PFSK-1 (cell line): ENCODE measurements around the gene TRMT44.

ENCODE experiments used
- SIN3A ChIP-seq: IDR thresholded peaks from 2 replicates; pipeline ENCODE4 v1.6.1; 2012; ENCODE audit warnings: mild to moderate bottlenecking, low read length, moderate library complexity, borderline replicate concordance; ENCODE audit not compliant: insufficient read depth
- TF ChIP-seq, protein P1 (sequence below), 2 experiments: IDR thresholded peaks; 2 replicates each; pipeline versions ENCODE4 v1.6.1 to v1.8.0; 2011 to 2012; ENCODE audit warnings: low read depth in 2 of 2, low read length in 2 of 2, control low read depth in 1 of 2, inconsistent platforms in 1 of 2, mild to moderate bottlenecking in 1 of 2, moderate library complexity in 1 of 2; ENCODE audit not compliant: insufficient read depth in 1 of 2

DNA sequence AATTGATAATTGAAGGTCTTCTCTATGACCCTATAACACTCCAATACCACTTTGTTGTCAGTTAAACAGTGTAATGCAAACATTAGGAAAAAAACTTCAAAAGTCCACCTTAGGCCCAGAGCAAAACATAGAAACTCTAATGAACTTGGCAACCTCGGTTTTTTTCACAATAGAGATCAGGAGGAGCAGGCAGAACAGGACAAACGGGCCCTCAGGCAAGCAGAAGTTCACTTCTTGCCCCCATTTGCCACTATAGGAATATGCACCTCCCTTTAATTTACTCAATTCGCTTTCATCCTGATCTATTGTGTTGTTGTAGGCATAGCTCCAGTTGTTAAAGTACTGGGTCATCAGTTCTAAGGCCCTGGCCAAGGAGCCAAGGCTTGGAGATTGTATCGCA, 18.2 kb upstream of the TRMT44 start:
- TF ChIP-seq SIN3A, result no peak
- TF ChIP-seq, protein P1, sequence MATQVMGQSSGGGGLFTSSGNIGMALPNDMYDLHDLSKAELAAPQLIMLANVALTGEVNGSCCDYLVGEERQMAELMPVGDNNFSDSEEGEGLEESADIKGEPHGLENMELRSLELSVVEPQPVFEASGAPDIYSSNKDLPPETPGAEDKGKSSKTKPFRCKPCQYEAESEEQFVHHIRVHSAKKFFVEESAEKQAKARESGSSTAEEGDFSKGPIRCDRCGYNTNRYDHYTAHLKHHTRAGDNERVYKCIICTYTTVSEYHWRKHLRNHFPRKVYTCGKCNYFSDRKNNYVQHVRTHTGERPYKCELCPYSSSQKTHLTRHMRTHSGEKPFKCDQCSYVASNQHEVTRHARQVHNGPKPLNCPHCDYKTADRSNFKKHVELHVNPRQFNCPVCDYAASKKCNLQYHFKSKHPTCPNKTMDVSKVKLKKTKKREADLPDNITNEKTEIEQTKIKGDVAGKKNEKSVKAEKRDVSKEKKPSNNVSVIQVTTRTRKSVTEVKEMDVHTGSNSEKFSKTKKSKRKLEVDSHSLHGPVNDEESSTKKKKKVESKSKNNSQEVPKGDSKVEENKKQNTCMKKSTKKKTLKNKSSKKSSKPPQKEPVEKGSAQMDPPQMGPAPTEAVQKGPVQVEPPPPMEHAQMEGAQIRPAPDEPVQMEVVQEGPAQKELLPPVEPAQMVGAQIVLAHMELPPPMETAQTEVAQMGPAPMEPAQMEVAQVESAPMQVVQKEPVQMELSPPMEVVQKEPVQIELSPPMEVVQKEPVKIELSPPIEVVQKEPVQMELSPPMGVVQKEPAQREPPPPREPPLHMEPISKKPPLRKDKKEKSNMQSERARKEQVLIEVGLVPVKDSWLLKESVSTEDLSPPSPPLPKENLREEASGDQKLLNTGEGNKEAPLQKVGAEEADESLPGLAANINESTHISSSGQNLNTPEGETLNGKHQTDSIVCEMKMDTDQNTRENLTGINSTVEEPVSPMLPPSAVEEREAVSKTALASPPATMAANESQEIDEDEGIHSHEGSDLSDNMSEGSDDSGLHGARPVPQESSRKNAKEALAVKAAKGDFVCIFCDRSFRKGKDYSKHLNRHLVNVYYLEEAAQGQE (IDR thresholded peaks at IDR 0.05; ENCODE audit: insufficient read depth in 1 of 2, low read depth in 2 of 2, low read length in 2 of 2), result no peak
